Measurements from ENCODE around the gene HCN2.

The HCN2 gene

GRCh38 chr19:560121-560520, 29.6 kb upstream of the HCN2 start:
- TF ChIP-seq CTCF (IDR thresholded peaks at IDR 0.05; ENCODE audit: extremely low read depth, missing control alignments): no peak
- DNase-seq (ENCODE audit: low spot score): no peak

- no peak for TF ChIP-seq CTCF (IDR thresholded peaks at IDR 0.05; ENCODE audit: extremely low read depth, missing control alignments)
- DNase-seq (ENCODE audit: low spot score): no peak
These were observed 23.3 kb upstream of the HCN2 start for GRCh38 chr19:566403-566802.

GRCh38 chr19:566844-567243, 22.8 kb upstream of the HCN2 start:
- no peak for DNase-seq (ENCODE audit: low spot score)
- TF ChIP-seq CTCF (IDR thresholded peaks at IDR 0.05; ENCODE audit: extremely low read depth, missing control alignments): no peak

GRCh38 chr19:567296-567900, 22.3 kb upstream of the HCN2 start:
- no peak for DNase-seq (ENCODE audit: low spot score)
- TF ChIP-seq CTCF (IDR thresholded peaks at IDR 0.05; ENCODE audit: extremely low read depth, missing control alignments): no peak

- no peak for DNase-seq (ENCODE audit: low spot score)
- TF ChIP-seq CTCF (IDR thresholded peaks at IDR 0.05; ENCODE audit: extremely low read depth, missing control alignments): no peak
These were observed 19.4 kb upstream of the HCN2 start for GRCh38 chr19:570251-570686.

- DNase-seq (ENCODE audit: low spot score): no peak
- TF ChIP-seq CTCF (IDR thresholded peaks at IDR 0.05; ENCODE audit: extremely low read depth, missing control alignments): no peak
These were observed 18.6 kb upstream of the HCN2 start for GRCh38 chr19:570937-571565.

- TF ChIP-seq CTCF (IDR thresholded peaks at IDR 0.05; ENCODE audit: extremely low read depth, missing control alignments): no peak
- DNase-seq (ENCODE audit: low spot score): no peak
These were observed 18.1 kb upstream of the HCN2 start for GRCh38 chr19:571566-571974.

Measured in GM20000 (cell line).